Panc1 (cell line): ENCODE results near the gene SPECC1L. TPM values are rescaled to one million over a fixed set of nuclear protein-coding genes. Genes with fewer than 3 reads are reported as not detected.

Experiments used
- ATAC-seq: fragments of 200-7000 bp; cut with Tn5 transposase; 2 replicates; pipeline ENCODE4 v1.9.1; 2020; ENCODE audit warnings: mild to moderate bottlenecking, moderate library complexity
- BruUV-seq: library from RNA; stranded (reverse); fragments of 400-500 nt; replicated peaks from 2 replicates; lab custom pipeline; 2021; lab: Mats Ljungman, UMichigan
- CTCF ChIA-PET: fragments of 300-600 bp; sonication (Branson Sonifier 250); formaldehyde crosslinking; loops from one replicate; lab custom pipeline; 2022; ENCODE audit warnings: antibody characterized with exemption; lab: Charles Lee
- POLR2A ChIA-PET: fragments of 300-600 bp; sonication (Branson Sonifier 250); formaldehyde crosslinking; loops from one replicate; lab custom pipeline; 2022; ENCODE audit warnings: antibody characterized with exemption; lab: Charles Lee
- DNase-seq: peaks from one replicate; pipeline ENCODE4 v3.0.0-alpha.2; 2010; ENCODE audit warnings: low read depth, low spot score
- H3K27ac ChIP-seq: 2 replicates; pipeline ENCODE4 v1.5.1; 2011; ENCODE audit warnings: mild to moderate bottlenecking, low read length, inconsistent platforms
- H3K27me3 ChIP-seq: fragments of 200-500 bp; sonication (Bioruptor generic); 2 replicates; pipeline ENCODE4 v1.6.0; 2014; ENCODE audit warnings: low read length, inconsistent platforms; ENCODE audit not compliant: control insufficient read depth, insufficient read depth
- H3K36me3 ChIP-seq: fragments of 200-500 bp; sonication (Bioruptor generic); 2 replicates; pipeline ENCODE4 v1.5.1; 2014; ENCODE audit warnings: inconsistent platforms, mild to moderate bottlenecking, low read length, moderate library complexity; ENCODE audit not compliant: control insufficient read depth, insufficient read depth
- H3K4me1 ChIP-seq: 2 replicates; pipeline ENCODE4 v1.5.1; 2011; ENCODE audit warnings: inconsistent platforms, mild to moderate bottlenecking, low read length, moderate library complexity; ENCODE audit not compliant: control insufficient read depth, insufficient read depth
- H3K4me3 ChIP-seq, 2 experiments: 2 replicates each; pipeline ENCODE4 v1.5.1; 2011 to 2012; ENCODE audit warnings: low read depth in 2 of 2, low read length in 2 of 2, mild to moderate bottlenecking in 2 of 2, inconsistent platforms in 1 of 2, moderate library complexity in 1 of 2
- H3K9me3 ChIP-seq: fragments of 200-500 bp; sonication (Bioruptor generic); 2 replicates; pipeline ENCODE4 v1.5.1; 2014; ENCODE audit warnings: low read depth, mild to moderate bottlenecking, inconsistent platforms, low read length, moderate library complexity; ENCODE audit not compliant: control insufficient read depth, insufficient read depth
- POLR2AphosphoS5 ChIP-seq: IDR thresholded peaks from 2 replicates; pipeline ENCODE4 v1.6.1; 2012; ENCODE audit warnings: mild to moderate bottlenecking, low read depth, low read length, moderate library complexity
- REST ChIP-seq, 2 experiments: IDR thresholded peaks; 2 replicates each; pipeline ENCODE4 v1.6.1; 2011 to 2012; ENCODE audit warnings: low read depth in 2 of 2, control low read depth in 1 of 2, low read length in 1 of 2, mild to moderate bottlenecking in 1 of 2, moderate library complexity in 1 of 2; ENCODE audit not compliant: insufficient read depth in 1 of 2
- SIN3A ChIP-seq: IDR thresholded peaks from 2 replicates; pipeline ENCODE4 v1.6.1; 2012; ENCODE audit warnings: low read depth, mild to moderate bottlenecking, low read length, moderate library complexity, borderline replicate concordance; ENCODE audit not compliant: insufficient read depth
- TCF7L2 ChIP-seq: IDR thresholded peaks from 2 replicates; pipeline ENCODE4 v1.6.1; 2011; ENCODE audit warnings: mild to moderate bottlenecking, low read depth, low read length, inconsistent platforms
- in situ Hi-C: cut with HindIII; loops from 2 replicates; pipeline ENCODE4 v1.10.0; 2016; ENCODE audit warnings: low sequenced_read_pairs, low pct_unique_long_range_greater_than_20kb
- intact Hi-C: fragments of 100-400 bp; cut with micrococcal nuclease; formaldehyde crosslinking; loops from one replicate; pipeline ENCODE4 v1.10.0; 2022; ENCODE audit not compliant: unreplicated experiment
- total RNA-seq: library from RNA; stranded (reverse); gene quantifications from one replicate; pipeline ENCODE4 v1.2.1, GENCODE V29; 2021; ENCODE audit not compliant: unreplicated experiment
- TF ChIP-seq, protein P1 (sequence below): fragments of 450-650 bp; IDR thresholded peaks from 2 replicates; pipeline ENCODE4 v1.5.1; 2017; ENCODE audit warnings: mild to moderate bottlenecking

Gene SPECC1L
- total RNA-seq, 1 experiment from 2014 or later: 43.3 TPM

DNA sequence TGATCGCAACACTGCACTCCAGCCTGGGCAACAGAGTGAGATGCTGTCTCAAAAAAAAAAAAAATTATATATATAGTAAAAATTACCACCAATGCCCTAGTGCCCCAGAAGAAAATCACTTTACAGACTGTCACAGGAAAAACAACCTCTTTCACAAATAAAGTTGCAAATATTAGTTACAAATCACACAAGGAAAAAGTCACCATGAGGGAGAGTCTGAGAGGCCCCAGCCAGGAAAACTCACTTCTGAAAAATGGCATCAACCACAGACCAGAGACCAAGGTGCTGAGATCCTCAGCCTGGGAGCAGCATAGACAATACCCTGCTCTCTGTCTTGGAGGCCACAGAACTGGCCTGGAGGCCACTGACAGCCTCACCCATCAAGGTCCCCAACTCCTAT is 46.2 kb upstream of the SPECC1L start:
- no peak for TF ChIP-seq TCF7L2
- TF ChIP-seq SIN3A: no peak
- TF ChIP-seq, protein P1, sequence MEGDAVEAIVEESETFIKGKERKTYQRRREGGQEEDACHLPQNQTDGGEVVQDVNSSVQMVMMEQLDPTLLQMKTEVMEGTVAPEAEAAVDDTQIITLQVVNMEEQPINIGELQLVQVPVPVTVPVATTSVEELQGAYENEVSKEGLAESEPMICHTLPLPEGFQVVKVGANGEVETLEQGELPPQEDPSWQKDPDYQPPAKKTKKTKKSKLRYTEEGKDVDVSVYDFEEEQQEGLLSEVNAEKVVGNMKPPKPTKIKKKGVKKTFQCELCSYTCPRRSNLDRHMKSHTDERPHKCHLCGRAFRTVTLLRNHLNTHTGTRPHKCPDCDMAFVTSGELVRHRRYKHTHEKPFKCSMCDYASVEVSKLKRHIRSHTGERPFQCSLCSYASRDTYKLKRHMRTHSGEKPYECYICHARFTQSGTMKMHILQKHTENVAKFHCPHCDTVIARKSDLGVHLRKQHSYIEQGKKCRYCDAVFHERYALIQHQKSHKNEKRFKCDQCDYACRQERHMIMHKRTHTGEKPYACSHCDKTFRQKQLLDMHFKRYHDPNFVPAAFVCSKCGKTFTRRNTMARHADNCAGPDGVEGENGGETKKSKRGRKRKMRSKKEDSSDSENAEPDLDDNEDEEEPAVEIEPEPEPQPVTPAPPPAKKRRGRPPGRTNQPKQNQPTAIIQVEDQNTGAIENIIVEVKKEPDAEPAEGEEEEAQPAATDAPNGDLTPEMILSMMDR: no peak
- TF ChIP-seq REST (IDR thresholded peaks at IDR 0.05; ENCODE audit: insufficient read depth in 1 of 2, low read depth in 2 of 2, low read length in 1 of 2): no peak
- TF ChIP-seq POLR2AphosphoS5: no peak
- no peaks in the 10 kb centered on the region for H3K4me1 ChIP-seq
- ChIA-PET CTCF (no interaction called here), POLR2A (no interaction called here)
- ATAC-seq (no peak), DNase-seq (no peak)
- no peak overlapping the region for H3K4me3 ChIP-seq
- in situ Hi-C loops (no loop called here), intact Hi-C loops (no loop called here)
- H3K27me3 ChIP-seq: no peaks in the 10 kb centered on the region
- no TSS peak for BruUV-seq
- peaks cover 3% of the 10 kb centered on the region; the same call in 1 of the 2 replicates for H3K9me3 ChIP-seq
- no peak overlapping the region for H3K27ac ChIP-seq
- H3K36me3 ChIP-seq: no peaks in the 10 kb centered on the region

DNA sequence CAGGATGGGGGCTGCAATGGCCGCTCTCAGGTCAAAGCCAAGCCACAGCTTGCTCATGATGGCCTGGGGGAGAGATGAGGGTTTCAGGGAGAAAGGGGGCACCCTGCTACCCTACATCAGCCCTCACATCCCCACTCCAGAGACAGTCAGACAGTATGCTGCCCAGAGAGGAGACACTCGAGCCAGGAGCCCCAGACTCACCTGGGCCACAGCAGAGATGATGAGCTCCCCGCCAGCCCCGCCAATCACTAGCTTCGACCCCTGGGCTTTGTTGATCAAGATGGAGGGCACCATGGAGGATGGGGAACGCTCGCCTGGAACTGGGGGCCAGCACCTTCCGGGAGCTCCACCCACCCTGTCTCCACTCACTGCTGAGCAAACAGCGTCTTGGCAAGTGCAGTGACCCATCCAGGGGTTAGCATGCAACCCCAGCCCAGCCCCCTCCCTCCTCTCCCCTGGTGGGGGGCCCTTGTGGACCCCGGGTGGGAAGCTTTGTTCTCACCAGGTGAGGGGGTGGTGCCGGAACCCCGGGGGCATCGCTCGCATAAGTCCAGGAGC is 45.5 kb upstream of the SPECC1L start:
- CTCF ChIA-PET: no interaction called here
- POLR2A ChIA-PET: no interaction called here
- intact Hi-C loops (no loop called here), in situ Hi-C loops (no loop called here)
- no peak for TF ChIP-seq POLR2AphosphoS5
- no peak for TF ChIP-seq SIN3A
- no peak for TF ChIP-seq REST (IDR thresholded peaks at IDR 0.05; ENCODE audit: insufficient read depth in 1 of 2, low read depth in 2 of 2, low read length in 1 of 2)
- no peak for TF ChIP-seq TCF7L2
- TF ChIP-seq, protein P1: no peak
- Histone ChIP-seq H3K27ac (no peak overlapping the region), H3K36me3 (no peaks in the 10 kb centered on the region), H3K27me3 (no peaks in the 10 kb centered on the region), H3K9me3 (peaks cover 3% of the 10 kb centered on the region; the same call in 1 of the 2 replicates), H3K4me1 (no peaks in the 10 kb centered on the region), H3K4me3 (no peak overlapping the region)
- no TSS peak for BruUV-seq
- DNase-seq: no peak
- no peak for ATAC-seq
